RWPE1 (cell line): ENCODE measurements around the gene MMP28.

Experiments used
- CTCF ChIA-PET: fragments of 350-600 bp; sonication (Branson Sonifier 250); formaldehyde crosslinking; extraction: SDS; loops from one replicate; lab custom pipeline; 2021; lab: Yijun Ruan, JAX
- POLR2A ChIA-PET: fragments of 400-600 bp; formaldehyde crosslinking; extraction: SDS; loops from one replicate; lab custom pipeline; 2020; ENCODE audit warnings: antibody characterized with exemption; ENCODE audit not compliant: low non-redundant PET; lab: Yijun Ruan, JAX
- DNase-seq: peaks from one replicate; pipeline ENCODE4 v3.0.0; 2012; ENCODE audit warnings: low spot score
- H3K27ac ChIP-seq: fragments of 450-650 bp; 2 replicates; pipeline ENCODE4 v1.5.1; 2017
- TF ChIP-seq, protein P1 (sequence below): fragments of 450-650 bp; conservative IDR thresholded peaks from 2 replicates; pipeline ENCODE4 v1.5.1; 2017; ENCODE audit warnings: low read depth, mild to moderate bottlenecking

The MMP28 gene

DNA sequence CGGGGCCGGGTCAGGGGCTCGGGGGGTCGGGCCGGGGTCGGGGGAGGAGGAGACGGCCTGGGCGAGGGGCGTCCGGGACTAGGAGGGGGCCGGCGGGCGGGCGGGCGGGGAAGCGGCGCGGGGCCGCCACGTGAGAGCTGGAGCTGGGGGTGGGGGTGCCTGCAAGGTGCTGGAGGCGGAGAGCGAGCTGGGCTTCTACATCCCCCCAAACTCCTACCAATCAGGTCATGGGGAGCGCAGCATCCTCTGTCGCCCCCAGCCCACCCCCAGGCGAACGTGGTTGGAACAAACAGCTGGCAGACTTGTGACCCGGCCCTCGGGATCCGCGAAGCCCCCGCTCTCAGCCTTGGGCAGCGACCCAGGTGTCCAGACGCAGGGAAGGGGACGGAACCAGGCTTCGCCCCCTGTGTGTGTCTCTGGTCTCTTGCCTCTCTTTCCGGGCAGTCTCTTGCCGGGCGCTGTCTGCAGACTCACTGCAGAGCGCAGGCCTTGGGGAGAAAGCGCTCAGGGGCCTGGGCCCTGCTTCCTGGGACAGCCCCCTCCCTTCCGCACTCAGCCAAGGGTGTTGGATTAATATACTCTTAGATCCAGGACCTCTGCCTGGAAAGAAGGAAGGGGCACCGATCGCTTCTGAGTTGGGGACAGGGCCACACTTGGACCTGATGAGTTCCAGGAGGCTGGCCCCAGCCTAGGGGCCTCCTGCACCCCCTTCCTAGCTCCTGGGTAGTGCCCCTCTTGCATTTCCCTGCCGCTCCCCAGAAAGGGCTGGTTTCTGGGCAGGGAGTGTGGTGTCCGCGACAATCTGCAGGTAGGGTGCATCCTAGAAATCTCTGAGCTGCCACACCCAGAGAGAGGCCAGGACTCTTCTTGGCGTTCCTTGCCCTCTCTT is 63.3 kb downstream of the MMP28 start:
- no peak overlapping the region for H3K27ac ChIP-seq
- POLR2A ChIA-PET = no interaction called here
- CTCF ChIA-PET = interaction anchor here (0.6 to 1.5 kb wide), 3 partner anchors 15 to 37 kb away, joined by 3 to 7 read pairs (median 3); no protein-coding TSS in a partner anchor
- DNase-seq = no peak
- TF ChIP-seq, protein P1, sequence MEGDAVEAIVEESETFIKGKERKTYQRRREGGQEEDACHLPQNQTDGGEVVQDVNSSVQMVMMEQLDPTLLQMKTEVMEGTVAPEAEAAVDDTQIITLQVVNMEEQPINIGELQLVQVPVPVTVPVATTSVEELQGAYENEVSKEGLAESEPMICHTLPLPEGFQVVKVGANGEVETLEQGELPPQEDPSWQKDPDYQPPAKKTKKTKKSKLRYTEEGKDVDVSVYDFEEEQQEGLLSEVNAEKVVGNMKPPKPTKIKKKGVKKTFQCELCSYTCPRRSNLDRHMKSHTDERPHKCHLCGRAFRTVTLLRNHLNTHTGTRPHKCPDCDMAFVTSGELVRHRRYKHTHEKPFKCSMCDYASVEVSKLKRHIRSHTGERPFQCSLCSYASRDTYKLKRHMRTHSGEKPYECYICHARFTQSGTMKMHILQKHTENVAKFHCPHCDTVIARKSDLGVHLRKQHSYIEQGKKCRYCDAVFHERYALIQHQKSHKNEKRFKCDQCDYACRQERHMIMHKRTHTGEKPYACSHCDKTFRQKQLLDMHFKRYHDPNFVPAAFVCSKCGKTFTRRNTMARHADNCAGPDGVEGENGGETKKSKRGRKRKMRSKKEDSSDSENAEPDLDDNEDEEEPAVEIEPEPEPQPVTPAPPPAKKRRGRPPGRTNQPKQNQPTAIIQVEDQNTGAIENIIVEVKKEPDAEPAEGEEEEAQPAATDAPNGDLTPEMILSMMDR = no peak

DNA sequence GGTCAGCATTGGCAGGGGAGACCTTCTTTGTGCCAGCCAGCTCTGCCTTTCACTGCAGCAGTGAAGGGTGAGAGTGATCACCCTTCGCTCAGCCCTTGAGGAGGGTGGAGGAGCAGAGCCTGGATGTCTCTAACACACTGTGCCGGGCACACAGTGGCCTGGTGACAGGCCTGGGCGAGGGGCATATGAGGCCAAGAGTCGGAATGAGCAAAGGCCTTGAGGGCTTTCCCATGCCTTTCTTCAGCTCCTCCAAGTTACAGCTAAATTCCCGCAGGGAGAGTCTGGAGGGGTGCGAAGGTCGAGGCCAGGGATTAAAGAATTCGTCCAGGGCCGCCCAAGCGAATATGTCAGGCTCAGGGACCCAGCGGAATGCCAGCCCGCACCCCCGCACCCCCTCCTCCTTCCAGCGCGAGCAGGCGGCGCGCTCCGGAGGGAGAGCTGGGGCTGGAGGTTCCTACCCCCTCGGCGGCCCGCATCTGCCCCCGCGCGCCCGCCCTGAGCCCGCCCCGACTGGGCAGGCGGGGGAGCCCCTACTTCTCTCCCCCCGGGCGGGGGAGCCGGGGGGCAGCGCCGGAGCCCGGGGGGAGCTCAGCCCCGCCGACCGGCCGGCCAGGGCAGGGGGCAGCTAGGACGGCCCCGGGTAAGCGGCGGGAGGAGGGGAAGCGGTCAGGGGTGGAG is 64.1 kb downstream of the MMP28 start, which contains the start of gene RASL10B:
RASL10B (plus strand) TSS at position 401 of the 678 bp plus-strand sequence. CDS start 3,546 bp downstream, outside the sequence.
- TF ChIP-seq, protein P1 = no peak
- CTCF ChIA-PET = interaction anchor here (0.6 to 1.5 kb wide), 3 partner anchors 16 to 62 kb away, joined by 4 to 7 read pairs (median 4); no protein-coding TSS in a partner anchor
- H3K27ac ChIP-seq = no peak within 1 kb of the TSS
- peak; percentile 78 for DNase-seq
- POLR2A ChIA-PET = no interaction called here

DNA sequence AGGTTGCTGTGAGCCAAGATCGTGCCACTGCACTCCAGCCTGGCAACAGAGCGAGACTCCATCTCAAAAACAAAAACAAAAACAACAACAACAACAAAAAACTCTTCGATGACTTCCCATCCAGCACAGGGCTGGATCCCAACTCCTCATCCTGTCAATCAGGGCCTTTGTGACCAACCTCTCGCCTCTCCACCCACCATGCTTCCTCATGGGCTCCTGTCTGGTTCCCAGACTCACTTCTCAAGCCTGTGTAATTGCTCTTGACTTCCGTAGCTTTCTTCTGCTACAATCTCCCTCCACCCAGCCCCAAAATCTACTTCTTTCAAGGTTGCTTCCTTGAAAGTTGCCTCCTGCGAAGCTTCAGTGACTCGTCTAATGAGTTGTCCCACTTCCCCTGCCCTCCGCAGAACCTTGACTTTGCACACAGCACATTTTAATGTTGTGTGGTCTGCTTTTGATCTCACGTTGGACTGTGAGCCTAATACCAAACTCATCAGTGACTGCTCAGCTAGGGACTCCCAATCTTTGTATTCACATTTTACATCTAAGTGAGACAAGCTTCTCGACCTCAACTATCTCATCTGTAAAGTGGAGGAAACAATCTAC is 64.9 kb downstream of the MMP28 start:
- TF ChIP-seq, protein P1 = no peak
- H3K27ac ChIP-seq = no peak overlapping the region
- CTCF ChIA-PET = interaction anchor here (0.6 to 1.5 kb wide), 5 partner anchors 15 to 308 kb away, joined by 3 to 7 read pairs (median 4); no protein-coding TSS in a partner anchor
- POLR2A ChIA-PET = no interaction called here
- DNase-seq = no peak

DNA sequence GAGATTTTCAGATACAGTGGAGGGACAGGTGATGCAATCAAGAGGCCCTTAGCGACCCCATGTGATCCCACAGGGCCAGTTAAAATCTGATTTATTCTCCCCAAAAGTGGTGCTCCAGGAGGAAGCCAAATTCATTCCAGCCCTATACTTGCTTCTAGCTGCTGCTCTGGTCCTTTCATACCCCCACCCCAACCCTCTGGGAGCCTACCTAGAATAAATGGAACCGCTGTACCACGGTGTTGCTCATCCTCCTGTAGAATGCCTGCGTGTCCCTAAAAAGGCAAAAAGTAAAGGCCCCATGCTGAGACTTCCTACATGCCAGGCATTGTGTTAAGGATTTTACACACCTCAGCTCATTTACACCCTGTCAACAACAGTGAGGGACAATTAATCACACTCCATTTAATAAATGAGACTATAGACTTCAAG is 66.0 kb downstream of the MMP28 start:
- DNase-seq = no peak
- CTCF ChIA-PET = interaction anchor here (0.7 kb wide), 1 partner anchor 18 kb away, joined by 3 read pairs; no protein-coding TSS in a partner anchor
- no peak overlapping the region for H3K27ac ChIP-seq
- TF ChIP-seq, protein P1 = no peak
- POLR2A ChIA-PET = no interaction called here

DNA sequence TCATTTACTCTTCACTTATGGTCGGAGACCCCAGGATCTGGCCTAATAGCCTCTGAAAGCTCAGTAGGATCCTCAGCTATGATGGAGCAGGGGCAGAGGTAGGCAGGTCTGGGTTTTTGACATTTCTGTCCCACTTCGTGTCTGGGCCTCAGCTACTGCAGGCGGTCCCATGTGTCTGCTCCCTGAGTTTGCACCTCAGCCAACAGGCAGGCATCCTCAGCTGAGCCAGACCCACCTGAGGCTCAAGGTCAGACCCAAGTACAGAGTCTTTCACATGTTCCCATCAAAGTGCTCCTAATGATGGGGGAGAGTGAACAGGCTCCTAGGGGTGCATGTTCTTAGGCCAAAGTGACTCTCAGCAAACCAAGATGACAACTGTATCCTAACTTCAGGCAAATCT is 66.9 kb downstream of the MMP28 start:
- POLR2A ChIA-PET = no interaction called here
- H3K27ac ChIP-seq = no peak overlapping the region
- CTCF ChIA-PET = interaction anchor here (2.4 kb wide), 1 partner anchor 11 kb away, joined by 7 read pairs; no protein-coding TSS in a partner anchor
- TF ChIP-seq, protein P1 = no peak
- DNase-seq = no peak
